GM19324 (cell line): ENCODE results near the gene HECTD1.
"Not testable (repeated sequence)": the region's sequence is repeated elsewhere in the genome, so short reads cannot be mapped to it uniquely, and the experiment has no call there.

Experiments used
- ATAC-seq: cut with Tn5 transposase; IDR thresholded peaks from one replicate; pipeline ENCODE4 v1.9.1; 2021; ENCODE audit warnings: mild to moderate bottlenecking, moderate library complexity; ENCODE audit not compliant: unreplicated experiment, low FRiP score

HECTD1 gene

DNA sequence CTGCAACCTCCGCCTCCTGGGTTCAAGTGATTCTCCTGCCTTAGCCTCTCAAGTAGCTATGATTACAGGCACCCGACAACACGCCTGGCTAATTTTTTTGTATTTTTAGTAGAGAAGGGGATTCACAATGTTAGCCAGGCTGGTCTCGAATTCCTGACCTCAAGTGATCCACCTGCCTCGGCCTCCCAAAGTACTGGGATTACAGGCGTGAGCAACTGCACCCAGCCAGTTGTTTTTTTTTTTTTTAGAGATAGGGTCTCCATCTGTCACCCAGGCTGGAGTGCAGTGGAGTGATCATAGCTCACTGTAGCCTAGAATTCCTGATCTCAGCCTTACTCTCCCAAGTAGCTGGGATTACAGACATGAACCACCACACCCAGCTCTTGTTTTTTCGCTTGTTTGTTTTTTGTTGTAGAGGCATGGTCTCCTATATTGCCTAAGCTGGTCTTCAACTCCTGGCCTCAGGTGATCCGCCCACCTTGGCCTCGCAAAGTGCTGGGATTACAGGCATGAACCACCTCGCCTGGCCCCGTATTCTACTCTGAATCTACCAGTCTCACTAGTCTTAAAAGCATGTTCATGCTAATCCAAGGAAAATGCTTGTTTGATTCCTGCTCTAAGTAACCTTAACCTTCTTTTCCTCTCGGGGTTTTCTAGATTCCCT lies 149.8 kb downstream of the HECTD1 start:
- no peak for ATAC-seq

DNA sequence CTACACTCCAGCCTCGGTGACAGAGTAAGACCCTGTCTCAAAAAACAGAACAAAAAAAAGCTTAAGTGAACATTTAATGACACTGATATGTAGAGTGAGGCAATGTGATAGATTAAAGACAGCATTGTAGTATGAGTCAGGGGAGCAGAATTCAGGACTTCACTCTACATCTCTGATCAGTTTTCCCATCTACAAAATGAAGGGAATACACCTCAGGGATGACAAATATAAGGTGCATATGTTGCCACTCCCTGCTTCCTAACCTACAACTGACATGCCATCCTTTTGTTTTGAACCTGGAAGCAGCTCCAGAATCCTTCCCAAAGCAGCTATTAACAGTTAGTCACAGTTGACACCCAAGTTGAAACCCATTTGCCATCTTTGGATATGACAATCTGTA lies 150.6 kb downstream of the HECTD1 start:
- ATAC-seq, result no peak

DNA sequence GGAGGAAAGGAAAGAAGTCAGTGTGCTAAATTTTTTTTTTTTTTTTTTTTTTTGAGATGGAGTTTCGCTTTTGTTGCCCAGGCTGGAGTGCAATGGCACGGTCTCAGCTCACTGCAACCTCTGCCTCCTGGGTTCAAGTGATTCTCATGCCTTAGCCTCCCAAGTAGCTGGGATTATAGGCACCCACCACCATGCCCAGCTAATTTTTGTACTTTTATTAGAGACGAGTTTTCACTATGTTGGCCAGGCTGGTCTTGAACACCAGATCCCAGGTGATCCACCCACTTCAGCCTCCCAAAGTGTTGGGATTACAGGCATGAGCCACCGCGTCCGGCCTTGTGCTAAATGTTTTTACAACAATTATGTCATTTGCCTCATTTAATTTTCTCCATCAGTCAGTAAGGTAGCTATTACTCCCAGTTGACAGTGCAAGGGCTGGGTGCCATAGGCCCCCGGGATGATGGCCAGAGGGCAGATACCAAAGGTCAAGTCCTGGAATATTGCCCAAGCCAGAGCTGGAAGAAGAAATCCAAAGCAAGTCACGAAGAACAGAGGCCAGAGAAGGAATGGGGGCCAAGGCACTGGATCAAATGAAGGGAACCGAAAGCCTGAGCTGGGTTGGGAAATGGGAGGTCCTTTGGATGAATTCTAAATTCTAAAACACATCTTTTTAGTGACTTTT lies 154.5 kb downstream of the HECTD1 start:
- not testable (repeated sequence) for ATAC-seq

DNA sequence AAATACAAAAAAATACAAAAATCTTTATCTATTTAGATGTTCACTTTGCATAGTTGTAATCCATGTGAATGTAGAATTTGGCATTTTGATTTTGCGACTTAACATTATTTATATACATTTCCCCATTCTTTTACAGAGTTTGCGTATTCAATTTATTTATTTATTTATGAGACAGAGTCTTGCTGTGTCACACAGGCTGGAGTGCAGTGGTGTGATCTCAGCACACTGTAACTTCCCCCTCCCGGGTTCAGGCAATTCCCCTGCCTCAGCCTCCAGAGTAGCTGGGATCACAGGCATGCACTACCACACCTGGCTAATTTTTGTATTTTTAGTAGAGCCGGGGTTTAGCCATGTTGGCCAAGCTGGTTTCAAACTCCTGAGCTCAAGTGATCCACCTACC lies 156.1 kb downstream of the HECTD1 start:
- no peak for ATAC-seq

DNA sequence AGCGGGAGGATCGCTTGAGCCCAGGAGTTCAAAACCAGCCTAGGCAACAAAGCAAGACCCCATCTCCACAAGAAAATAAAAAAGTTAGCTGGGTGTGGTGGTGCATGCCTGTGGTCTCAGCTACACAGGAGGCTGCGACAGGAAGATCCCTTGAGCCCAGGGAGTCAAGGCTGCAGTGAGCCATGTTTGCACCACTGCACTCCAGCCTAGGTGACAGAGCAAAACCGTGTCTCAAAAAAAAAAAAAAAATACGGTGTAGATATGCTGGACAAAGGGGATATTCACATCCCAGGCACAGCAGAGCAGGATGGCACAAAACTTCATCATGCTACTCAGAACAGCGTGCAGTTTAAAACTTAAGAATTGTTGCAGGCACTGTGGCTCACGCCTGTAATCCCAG lies 156.6 kb downstream of the HECTD1 start:
- no peak for ATAC-seq
